HCT116 (cell line): ENCODE data around the gene SRRM2. TPM values are rescaled to one million over a fixed set of nuclear protein-coding genes. Genes with fewer than 3 reads are reported as not detected.

Experiments used
- ATAC-seq: fragments of 200-7000 bp; cut with Tn5 transposase; 2 replicates; pipeline ENCODE4 v1.9.1; 2020; ENCODE audit warnings: mild to moderate bottlenecking, moderate library complexity
- BruUV-seq: library from RNA; stranded (reverse); fragments of 400-500 nt; replicated peaks from 2 replicates; lab custom pipeline; 2021; lab: Mats Ljungman, UMichigan
- CTCF ChIA-PET: fragments of 300-600 bp; sonication (Branson Sonifier 250); formaldehyde crosslinking; loops from one replicate; lab custom pipeline; 2021; ENCODE audit warnings: antibody characterized with exemption; lab: Charles Lee
- POLR2A ChIA-PET: fragments of 300-600, 350-600 bp; sonication (Branson Sonifier 250); formaldehyde crosslinking; loops from one replicate; lab custom pipeline; 2021; ENCODE audit warnings: antibody characterized with exemption; lab: Charles Lee
- RAD21 ChIA-PET, 2 experiments: fragments of 300-600 bp; sonication (Branson Sonifier 250); formaldehyde crosslinking; loops; one replicate each; lab custom pipeline; 2023; ENCODE audit warnings: low total read pairs in 2 of 2; ENCODE audit not compliant: uncharacterized antibody in 2 of 2, unreplicated experiment in 2 of 2, low non-redundant PET in 1 of 2; lab: Charles Lee
- DNase-seq: peaks from one replicate; pipeline ENCODE4 v3.0.0-alpha.2; 2010; ENCODE audit warnings: low read depth, low spot score
- H2AFZ ChIP-seq: fragments of 200-600 bp; shearing (Covaris generic), sonication (generic); 2 replicates; pipeline ENCODE4 v1.6.1; 2017; ENCODE audit warnings: low read depth, mixed run types, mixed read lengths, antibody characterized with exemption, low read length; ENCODE audit not compliant: poor library complexity, severe bottlenecking
- H3K27ac ChIP-seq: 2 replicates; pipeline ENCODE4 v1.5.1; 2012; ENCODE audit warnings: low read depth, low read length
- H3K27me3 ChIP-seq: fragments of 200-600 bp; sonication (generic); 2 replicates; pipeline ENCODE4 v1.6.1; 2016; ENCODE audit warnings: mixed run types, low read length, mixed read lengths; ENCODE audit not compliant: insufficient read depth
- H3K36me3 ChIP-seq, 2 experiments: fragments of 200-500 bp in 1 of 2; fragments of 200-600 bp in 1 of 2; sonication (Bioruptor generic) in 1 of 2; sonication (generic) in 1 of 2; 2 replicates each; pipeline versions ENCODE4 v1.5.1 to v1.6.1; 2014 to 2016; ENCODE audit warnings: low read length in 2 of 2, inconsistent platforms in 1 of 2, mixed read lengths in 1 of 2, mixed run types in 1 of 2; ENCODE audit not compliant: insufficient read depth in 2 of 2, control insufficient read depth in 1 of 2
- H3K4me1 ChIP-seq, 2 experiments: fragments of 200-600 bp in 1 of 2; sonication (generic) in 1 of 2; 2 replicates each; pipeline versions ENCODE4 v1.5.1 to v1.6.1; 2012 to 2017; ENCODE audit warnings: low read length in 2 of 2, inconsistent platforms in 1 of 2, mild to moderate bottlenecking in 1 of 2, mixed read lengths in 1 of 2, mixed run types in 1 of 2, moderate library complexity in 1 of 2; ENCODE audit not compliant: insufficient read depth in 2 of 2, control insufficient read depth in 1 of 2
- H3K4me2 ChIP-seq: fragments of 200-600 bp; sonication (generic); 2 replicates; pipeline ENCODE4 v1.6.1; 2017; ENCODE audit warnings: mixed run types, low read length, mixed read lengths
- H3K4me3 ChIP-seq, 2 experiments: fragments of 200-600 bp in 1 of 2; sonication (generic) in 1 of 2; replicated peaks in 1 of 2; 2 replicates each; pipeline ENCODE4 v1.5.1; 2011 to 2016; ENCODE audit warnings: low read length in 2 of 2, control low read depth in 1 of 2, low read depth in 1 of 2, mild to moderate bottlenecking in 1 of 2, mixed read lengths in 1 of 2, mixed run types in 1 of 2
- H3K79me2 ChIP-seq: fragments of 200-600 bp; sonication (generic); 2 replicates; pipeline ENCODE4 v1.6.1; 2017; ENCODE audit warnings: mild to moderate bottlenecking, mixed run types, low read length, moderate library complexity, mixed read lengths; ENCODE audit not compliant: insufficient read depth
- H3K9ac ChIP-seq: fragments of 200-600 bp; sonication (generic); 2 replicates; pipeline ENCODE4 v1.6.1; 2016; ENCODE audit warnings: low read length, mixed read lengths
- H3K9me2 ChIP-seq: fragments of 200-600 bp; sonication (generic), shearing (Covaris generic); 2 replicates; pipeline ENCODE4 v1.6.1; 2017; ENCODE audit warnings: mixed run types, mild to moderate bottlenecking, moderate library complexity; ENCODE audit not compliant: insufficient read depth
- H3K9me3 ChIP-seq, 2 experiments: fragments of 200-500 bp in 1 of 2; fragments of 200-600 bp in 1 of 2; sonication (Bioruptor generic) in 1 of 2; sonication (generic) in 1 of 2; 2 replicates each; pipeline ENCODE4 v1.6.1; 2014 to 2017; ENCODE audit warnings: low read length in 2 of 2, mixed read lengths in 2 of 2, inconsistent platforms in 1 of 2, low read depth in 1 of 2, mild to moderate bottlenecking in 1 of 2, mixed run types in 1 of 2, moderate library complexity in 1 of 2; ENCODE audit not compliant: control insufficient read depth in 1 of 2, insufficient read depth in 1 of 2
- H4K20me1 ChIP-seq: fragments of 200-600 bp; sonication (generic), shearing (Covaris generic); 2 replicates; pipeline ENCODE4 v1.6.1; 2017; ENCODE audit warnings: mixed run types, mild to moderate bottlenecking, moderate library complexity; ENCODE audit not compliant: insufficient read depth
- CBX3 ChIP-seq: IDR thresholded peaks from 2 replicates; pipeline ENCODE4 v1.6.1; 2012; ENCODE audit warnings: low read depth
- CEBPB ChIP-seq: IDR thresholded peaks from 2 replicates; pipeline ENCODE4 v1.6.1; 2012; ENCODE audit warnings: low read depth
- ELF1 ChIP-seq: IDR thresholded peaks from 2 replicates; pipeline ENCODE4 v1.6.1; 2012; ENCODE audit warnings: low read depth, borderline replicate concordance
- JUND ChIP-seq: IDR thresholded peaks from 2 replicates; pipeline ENCODE4 v1.6.1; 2012
- POLR2AphosphoS5 ChIP-seq: IDR thresholded peaks from 2 replicates; pipeline ENCODE4 v1.6.1; 2011; ENCODE audit warnings: mild to moderate bottlenecking, low read depth, low read length, moderate library complexity
- REST ChIP-seq: IDR thresholded peaks from 2 replicates; pipeline ENCODE4 v1.6.1; 2012; ENCODE audit warnings: low read depth
- SP1 ChIP-seq: IDR thresholded peaks from 2 replicates; pipeline ENCODE4 v1.6.1; 2012; ENCODE audit warnings: low read depth
- intact Hi-C: fragments of 100-400 bp; cut with micrococcal nuclease; formaldehyde crosslinking; loops from 2 replicates; pipeline ENCODE4 v1.10.0; 2022
- total RNA-seq: library from RNA; stranded (reverse); gene quantifications from one replicate; pipeline ENCODE4 v1.2.1, GENCODE V29; 2021; ENCODE audit not compliant: unreplicated experiment
- TF ChIP-seq, protein P1 (sequence below): IDR thresholded peaks from 2 replicates; pipeline ENCODE4 v1.6.1; 2012
- TF ChIP-seq, protein P2 (sequence below): IDR thresholded peaks from 2 replicates; pipeline ENCODE4 v1.6.1; 2011; ENCODE audit warnings: mild to moderate bottlenecking, low read length, moderate library complexity; ENCODE audit not compliant: insufficient replicate concordance; ENCODE audit errors: extremely low read depth
- TF ChIP-seq, protein P3 (sequence below), 3 experiments: fragments of 200-600 bp in 1 of 3; sonication (generic) in 1 of 3; IDR thresholded peaks in 2 of 3; conservative IDR thresholded peaks in 1 of 3; 2 replicates each; pipeline ENCODE4 v1.5.1; 2012 to 2017; ENCODE audit warnings: low read depth in 2 of 3, low read length in 2 of 3, antibody characterized with exemption in 1 of 3, borderline replicate concordance in 1 of 3, control low read depth in 1 of 3, mild to moderate bottlenecking in 1 of 3, mixed read lengths in 1 of 3, mixed run types in 1 of 3, moderate library complexity in 1 of 3; ENCODE audit not compliant: insufficient read depth in 1 of 3
- TF ChIP-seq, protein P4 (sequence below): IDR thresholded peaks from 2 replicates; pipeline ENCODE4 v1.6.1; 2012

The SRRM2 gene
- total RNA-seq, 1 experiment from 2014 or later, result 541 TPM

DNA sequence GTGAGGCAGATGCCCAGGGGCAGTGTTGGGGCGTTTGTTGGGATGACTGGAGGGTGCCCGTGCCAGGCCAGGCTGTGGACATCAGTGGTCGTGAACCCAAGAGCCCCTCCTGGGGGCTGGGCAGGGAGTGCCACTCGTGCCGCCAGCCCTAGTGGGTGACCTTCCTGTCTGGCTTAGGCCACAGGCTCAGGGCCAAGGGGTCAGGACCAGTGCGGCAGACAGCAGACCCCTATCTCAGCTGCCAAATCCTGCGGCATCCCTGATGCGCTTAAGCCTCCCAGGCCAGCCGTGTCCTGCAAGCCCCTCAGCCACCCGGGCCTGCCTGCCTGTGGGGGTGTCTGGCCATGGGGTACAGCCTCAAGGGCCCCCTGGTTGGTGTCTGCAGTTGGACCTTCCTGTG, 47.1 kb upstream of the SRRM2 start:
- RAD21 ChIA-PET, result no interaction called here
- DNase-seq, result no peak

More for the DNA sequence above, 47.1 kb upstream of the SRRM2 start:
- Histone ChIP-seq H3K9ac (no peak overlapping the region), H2AFZ (no peak overlapping the region), H3K9me2 (no peaks in the 10 kb centered on the region), H3K36me3 (peaks cover 3 to 5% of the 10 kb centered on the region in 2 experiments; a peak in 2 of 4 replicates), H3K4me1 (no peaks in the 10 kb centered on the region), H3K4me3 (no peak overlapping the region), H3K9me3 (no peaks in the 10 kb centered on the region), H3K27me3 (no peaks in the 10 kb centered on the region), H4K20me1 (no peaks in the 10 kb centered on the region), H3K27ac (no peak overlapping the region), H3K79me2 (no peaks in the 10 kb centered on the region; the same call in 1 of the 2 replicates), H3K4me2 (no peak overlapping the region)
- no TSS peak for BruUV-seq
- intact Hi-C loops, result no loop called here
- no peak for ATAC-seq
- CTCF ChIA-PET, result no interaction called here
- POLR2A ChIA-PET, result no interaction called here
- no peak for TF ChIP-seq JUND
- TF ChIP-seq ELF1, result no peak
- TF ChIP-seq, protein P1, sequence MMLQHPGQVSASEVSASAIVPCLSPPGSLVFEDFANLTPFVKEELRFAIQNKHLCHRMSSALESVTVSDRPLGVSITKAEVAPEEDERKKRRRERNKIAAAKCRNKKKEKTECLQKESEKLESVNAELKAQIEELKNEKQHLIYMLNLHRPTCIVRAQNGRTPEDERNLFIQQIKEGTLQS, result no peak
- TF ChIP-seq, protein P2, sequence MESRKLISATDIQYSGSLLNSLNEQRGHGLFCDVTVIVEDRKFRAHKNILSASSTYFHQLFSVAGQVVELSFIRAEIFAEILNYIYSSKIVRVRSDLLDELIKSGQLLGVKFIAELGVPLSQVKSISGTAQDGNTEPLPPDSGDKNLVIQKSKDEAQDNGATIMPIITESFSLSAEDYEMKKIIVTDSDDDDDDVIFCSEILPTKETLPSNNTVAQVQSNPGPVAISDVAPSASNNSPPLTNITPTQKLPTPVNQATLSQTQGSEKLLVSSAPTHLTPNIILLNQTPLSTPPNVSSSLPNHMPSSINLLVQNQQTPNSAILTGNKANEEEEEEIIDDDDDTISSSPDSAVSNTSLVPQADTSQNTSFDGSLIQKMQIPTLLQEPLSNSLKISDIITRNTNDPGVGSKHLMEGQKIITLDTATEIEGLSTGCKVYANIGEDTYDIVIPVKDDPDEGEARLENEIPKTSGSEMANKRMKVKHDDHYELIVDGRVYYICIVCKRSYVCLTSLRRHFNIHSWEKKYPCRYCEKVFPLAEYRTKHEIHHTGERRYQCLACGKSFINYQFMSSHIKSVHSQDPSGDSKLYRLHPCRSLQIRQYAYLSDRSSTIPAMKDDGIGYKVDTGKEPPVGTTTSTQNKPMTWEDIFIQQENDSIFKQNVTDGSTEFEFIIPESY, result no peak
- TF ChIP-seq, protein P3, sequence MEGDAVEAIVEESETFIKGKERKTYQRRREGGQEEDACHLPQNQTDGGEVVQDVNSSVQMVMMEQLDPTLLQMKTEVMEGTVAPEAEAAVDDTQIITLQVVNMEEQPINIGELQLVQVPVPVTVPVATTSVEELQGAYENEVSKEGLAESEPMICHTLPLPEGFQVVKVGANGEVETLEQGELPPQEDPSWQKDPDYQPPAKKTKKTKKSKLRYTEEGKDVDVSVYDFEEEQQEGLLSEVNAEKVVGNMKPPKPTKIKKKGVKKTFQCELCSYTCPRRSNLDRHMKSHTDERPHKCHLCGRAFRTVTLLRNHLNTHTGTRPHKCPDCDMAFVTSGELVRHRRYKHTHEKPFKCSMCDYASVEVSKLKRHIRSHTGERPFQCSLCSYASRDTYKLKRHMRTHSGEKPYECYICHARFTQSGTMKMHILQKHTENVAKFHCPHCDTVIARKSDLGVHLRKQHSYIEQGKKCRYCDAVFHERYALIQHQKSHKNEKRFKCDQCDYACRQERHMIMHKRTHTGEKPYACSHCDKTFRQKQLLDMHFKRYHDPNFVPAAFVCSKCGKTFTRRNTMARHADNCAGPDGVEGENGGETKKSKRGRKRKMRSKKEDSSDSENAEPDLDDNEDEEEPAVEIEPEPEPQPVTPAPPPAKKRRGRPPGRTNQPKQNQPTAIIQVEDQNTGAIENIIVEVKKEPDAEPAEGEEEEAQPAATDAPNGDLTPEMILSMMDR (IDR thresholded peaks at IDR 0.05 in 2 of 3, conservative IDR thresholded peaks at IDR 0.05 in 1 of 3; ENCODE audit: borderline replicate concordance in 1 of 3, insufficient read depth in 1 of 3, low read depth in 2 of 3, low read length in 2 of 3), result no peak
- no peak for TF ChIP-seq CBX3
- no peak for TF ChIP-seq REST
- TF ChIP-seq CEBPB, result no peak
- TF ChIP-seq POLR2AphosphoS5, result no peak
- TF ChIP-seq, protein P4, sequence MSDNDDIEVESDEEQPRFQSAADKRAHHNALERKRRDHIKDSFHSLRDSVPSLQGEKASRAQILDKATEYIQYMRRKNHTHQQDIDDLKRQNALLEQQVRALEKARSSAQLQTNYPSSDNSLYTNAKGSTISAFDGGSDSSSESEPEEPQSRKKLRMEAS, result no peak
- no peak for TF ChIP-seq SP1
- TF ChIP-seq, all 23 proteins: peak for 0
